Cerebellar nuclear complex (tissue), 1 donor: ENCODE results near the gene P2RY8.
"Not testable (repeated sequence)": the region's sequence is repeated elsewhere in the genome, so short reads cannot be mapped to it uniquely, and the experiment has no call there.

Experiments used
- DNase-seq, 2 experiments: peaks; one replicate each; lab custom pipeline; 2025; lab: John Stamatoyannopoulos, UW

P2RY8 gene

GRCh38 chrX:1444561-1445500 lies 92.2 kb downstream of the P2RY8 start:
- no peak for DNase-seq

DNA sequence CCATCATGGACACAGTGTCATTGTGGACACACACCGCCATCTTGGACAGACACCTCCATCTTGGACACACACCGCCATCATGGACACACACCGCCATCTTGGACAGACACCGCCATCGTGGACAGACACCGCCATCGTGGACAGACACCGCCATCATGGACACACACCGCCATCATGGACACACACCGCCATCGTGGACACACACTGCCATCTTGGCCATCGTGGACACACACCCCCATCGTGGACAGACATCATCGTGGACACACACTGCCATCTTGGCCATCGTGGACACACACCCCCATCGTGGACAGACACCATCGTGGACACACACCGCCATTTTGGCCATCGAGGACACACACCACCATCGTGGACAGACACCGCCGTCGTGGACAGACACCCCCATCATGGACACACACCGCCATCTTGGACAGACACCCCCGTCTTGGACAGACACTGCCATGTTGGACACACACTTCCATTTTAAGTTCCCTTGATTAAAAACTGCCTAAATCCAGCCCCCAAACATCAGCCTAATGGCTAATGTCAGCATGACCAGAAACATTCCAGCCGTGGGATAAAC lies 93.4 kb downstream of the P2RY8 start:
- DNase-seq: no peak

- DNase-seq: no peak
Observed at GRCh38 chrX:1442724-1443367, 94.1 kb downstream of the P2RY8 start.

GRCh38 chrX:1442016-1442665 lies 94.8 kb downstream of the P2RY8 start:
- no peak for DNase-seq

DNA sequence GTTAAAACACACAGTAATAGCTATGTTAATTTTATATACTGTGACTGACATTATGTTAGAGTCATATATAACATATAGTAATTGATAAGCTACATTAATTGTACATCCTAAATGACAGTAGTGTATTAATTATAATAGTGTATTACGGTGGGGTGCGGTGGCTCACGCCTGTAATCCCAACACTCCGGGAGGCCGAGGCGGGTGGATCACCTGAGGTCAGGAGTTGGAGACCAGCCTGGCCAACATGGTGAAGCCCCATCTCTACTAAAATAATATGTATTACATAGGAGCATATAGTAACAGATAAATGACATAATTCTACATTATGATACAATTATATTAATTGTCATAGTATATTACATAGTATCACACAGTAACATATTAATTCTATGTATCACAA lies 96.5 kb downstream of the P2RY8 start:
- no peak for DNase-seq

GRCh38 chrX:1435241-1435895 lies 101.6 kb downstream of the P2RY8 start:
- no peak for DNase-seq

DNA sequence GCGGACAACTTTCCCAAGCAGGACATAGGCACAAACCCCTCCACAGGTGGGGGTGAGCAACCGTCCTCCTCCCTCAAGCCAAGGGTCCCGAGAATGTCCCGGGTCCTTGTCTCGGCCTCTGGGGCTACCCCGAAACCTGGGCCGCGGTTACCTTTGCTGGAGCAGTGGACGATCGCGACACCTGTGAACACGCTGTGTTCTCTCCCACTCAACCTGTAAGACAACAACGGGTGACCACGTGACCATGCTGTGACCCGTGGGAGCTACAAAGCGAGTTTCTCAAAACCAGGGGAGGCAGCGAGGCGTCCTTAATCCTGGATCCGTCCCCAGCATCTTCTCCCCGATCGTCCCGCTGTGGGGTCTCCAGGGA lies 102.1 kb downstream of the P2RY8 start:
- DNase-seq: no peak

GRCh38 chrX:1433646-1434357 lies 103.2 kb downstream of the P2RY8 start:
- no peak for DNase-seq

DNA sequence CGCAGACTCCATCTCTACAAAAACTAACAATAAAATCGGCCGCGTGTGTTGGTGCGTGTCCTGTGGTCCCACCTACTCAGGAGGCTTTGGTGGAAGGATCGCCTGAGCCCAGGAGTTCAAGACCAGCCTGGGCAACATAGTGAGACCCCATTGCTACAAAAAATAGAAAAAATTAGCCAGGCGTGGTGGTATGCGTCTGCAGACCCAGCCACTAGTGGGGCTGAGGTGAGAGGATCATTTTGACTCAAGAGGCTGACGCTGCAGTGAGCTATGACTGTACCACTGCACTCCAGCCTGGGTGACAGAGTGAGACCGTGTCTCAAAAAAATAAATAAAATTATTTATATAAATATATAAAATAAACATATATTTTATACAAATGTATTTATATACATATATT lies 106.5 kb downstream of the P2RY8 start:
- no peak for DNase-seq

DNA sequence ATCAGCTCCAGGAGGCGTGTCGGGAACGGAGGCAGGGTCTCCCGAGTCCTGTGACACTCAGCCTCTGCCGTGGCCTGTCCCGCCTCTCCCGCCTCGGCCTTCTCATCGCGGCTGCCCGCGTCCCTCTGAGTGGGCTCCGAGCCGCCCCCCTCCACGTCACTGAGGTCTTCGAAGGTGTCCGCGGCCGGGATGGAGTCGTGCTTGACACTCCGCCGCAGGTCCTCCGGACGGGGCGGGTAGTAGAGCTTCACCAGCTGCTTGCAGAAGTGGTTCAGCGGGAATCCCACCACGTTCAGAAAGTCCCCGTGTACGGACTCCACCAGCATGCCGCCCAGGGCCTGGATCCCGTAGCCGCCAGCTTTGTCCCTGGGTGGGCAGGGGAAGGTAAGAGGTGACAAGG lies 109.2 kb downstream of the P2RY8 start:
- no peak for DNase-seq

DNA sequence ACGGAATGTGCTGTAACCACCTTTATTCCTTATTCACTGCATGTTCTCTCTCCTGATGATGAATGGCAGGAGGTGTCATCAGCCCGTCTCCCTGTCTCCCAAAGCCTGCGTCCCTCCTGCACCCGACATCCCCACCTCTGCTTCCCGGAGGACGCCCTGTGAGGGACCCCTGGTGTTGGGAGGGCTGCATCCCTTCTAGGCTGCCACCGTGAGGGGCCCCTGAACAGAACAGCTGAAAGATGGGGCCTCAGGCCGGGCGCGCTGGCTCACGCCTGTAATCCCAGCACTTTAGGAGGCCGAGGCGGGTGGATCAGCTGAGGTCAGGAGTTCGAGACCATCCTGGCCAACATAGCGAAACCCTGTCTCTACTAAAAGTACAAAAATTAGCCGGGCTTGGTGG lies 110.7 kb downstream of the P2RY8 start:
- not testable (repeated sequence) for DNase-seq

GRCh38 chrX:1425381-1425780 lies 111.6 kb downstream of the P2RY8 start:
- DNase-seq: no peak

DNA sequence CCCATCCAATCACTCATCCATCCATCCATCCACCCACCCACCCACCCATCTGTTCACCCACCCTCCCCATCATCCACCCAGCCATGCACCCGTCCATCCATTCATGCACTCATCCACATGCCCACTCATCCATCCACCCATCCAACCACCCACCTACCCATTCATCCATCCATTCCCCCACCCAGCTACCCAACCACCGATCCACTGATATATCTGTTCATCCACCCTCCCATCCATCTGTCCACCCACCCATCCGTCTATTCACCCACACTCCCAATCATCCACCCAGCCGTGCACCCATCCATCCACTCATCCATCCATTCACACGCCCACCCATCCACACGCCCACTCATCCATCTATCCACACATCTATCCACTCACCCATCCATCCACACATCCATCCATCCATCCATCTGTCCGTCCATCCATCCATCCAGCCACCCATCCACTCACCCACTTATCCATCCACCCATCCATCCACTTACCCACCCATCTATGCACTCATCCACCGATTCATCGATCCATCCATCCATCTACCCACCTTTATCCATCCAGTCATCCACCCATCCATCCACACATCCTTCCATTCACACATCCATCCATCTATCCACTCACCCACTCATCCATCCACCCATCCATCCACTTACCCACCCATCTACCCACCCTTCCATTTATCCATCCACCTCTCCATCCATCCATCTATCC lies 112.7 kb downstream of the P2RY8 start:
- no peak for DNase-seq

DNA sequence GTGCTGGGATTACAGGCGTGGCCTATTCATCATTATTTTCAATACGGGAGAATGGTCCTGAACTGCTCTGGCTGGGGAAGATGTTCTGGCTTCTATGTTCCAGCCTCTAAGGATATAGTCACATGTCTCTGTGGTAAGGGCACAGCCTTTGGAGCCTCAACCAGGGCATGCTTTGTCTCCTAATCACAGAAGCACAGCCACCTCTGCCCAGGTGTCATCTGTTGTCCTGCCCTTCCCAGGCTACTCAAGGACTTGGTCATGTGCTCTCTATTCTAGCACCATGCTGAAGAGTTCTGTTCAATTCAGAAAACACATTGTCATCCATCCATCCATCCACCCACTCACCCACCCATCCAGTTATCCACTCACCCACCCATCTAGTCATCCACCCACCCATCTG lies 113.8 kb downstream of the P2RY8 start:
- DNase-seq: no peak

GRCh38 chrX:1422135-1422465 lies 114.9 kb downstream of the P2RY8 start:
- no peak for DNase-seq

DNA sequence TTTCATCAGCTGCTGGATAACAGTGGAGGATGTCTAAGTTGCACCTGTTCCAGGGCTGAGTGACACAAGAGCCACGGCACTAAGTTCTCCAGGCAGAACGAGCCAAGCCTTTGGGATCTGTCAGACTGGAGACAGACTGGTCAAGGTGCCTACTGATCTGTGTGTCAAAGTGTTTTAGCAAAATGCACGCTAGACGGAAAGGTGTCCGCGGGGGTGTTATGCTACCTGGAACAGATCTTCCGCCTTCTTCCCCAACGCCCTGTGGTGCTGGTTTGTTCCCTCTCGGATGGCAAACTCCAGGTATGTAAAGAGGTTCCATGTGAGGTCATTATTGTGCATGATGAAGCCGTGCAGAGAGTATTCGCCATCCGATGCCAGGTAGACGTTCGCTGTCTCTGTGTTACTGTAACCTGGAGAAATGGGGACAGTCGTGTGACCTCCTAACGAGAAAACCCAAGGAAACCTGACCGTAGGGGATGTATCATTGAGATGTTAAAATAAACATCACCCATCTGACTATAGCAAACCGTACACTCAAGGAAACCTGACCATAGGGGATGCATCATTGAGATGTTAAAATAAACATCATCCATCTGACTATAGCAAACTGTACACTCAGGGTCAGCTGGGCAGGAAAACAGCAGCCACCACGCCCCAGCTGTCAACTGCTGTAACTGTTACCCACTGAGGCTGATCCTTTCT lies 115.4 kb downstream of the P2RY8 start:
- DNase-seq: no peak

DNA sequence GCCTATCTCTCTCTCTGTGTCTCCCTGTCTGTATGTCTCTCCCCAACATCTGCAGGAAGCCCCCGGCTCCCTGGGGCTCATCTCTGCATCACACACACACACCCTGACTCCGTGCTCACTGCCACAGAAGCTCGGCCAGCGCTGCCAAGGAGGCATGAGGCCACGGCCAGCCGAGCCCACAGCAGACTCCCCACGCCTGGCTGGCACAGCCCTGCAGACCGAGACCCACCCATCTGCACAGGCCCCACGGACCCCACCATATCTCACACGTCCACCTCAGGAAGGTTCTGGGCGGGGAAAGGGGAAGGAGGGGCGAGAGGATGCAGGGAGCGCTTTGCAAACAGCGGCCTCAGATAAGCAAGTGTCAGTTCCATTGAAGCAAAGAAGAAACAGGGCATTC lies 116.6 kb downstream of the P2RY8 start:
- DNase-seq: no peak

GRCh38 chrX:1419545-1420355 lies 117.2 kb downstream of the P2RY8 start:
- no peak for DNase-seq

DNA sequence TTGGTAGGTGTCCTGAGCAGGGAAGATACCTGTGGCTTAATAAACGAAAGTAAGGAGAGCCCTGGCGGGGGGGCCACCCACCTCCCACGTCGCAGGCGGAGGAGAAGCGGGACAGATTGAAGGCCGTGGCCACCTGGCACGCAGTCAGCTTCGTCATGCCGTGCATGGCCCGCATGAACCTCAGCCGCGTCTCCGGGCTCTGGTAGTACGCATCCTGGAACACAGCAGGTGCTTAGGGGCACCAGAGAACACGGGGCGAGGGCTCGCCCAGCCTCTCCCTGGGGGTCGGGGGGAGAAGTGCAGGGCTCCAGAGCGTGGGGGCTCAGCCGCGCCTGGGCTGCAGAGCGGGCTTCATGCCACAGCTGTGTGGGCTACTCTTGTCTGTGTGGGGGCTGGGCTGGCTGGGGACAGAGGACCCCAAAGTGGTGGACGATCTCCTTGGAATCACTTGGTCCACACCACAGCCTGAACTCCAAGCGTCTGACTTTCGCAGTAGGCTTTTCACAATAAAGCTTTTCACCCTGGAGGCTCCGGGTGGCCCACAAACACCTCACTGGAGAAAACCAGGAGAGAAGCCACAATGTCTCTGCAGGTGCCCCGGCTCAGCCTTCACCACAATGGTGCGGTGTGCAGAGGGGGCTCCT lies 118.0 kb downstream of the P2RY8 start:
- no peak for DNase-seq
